22Rv1 (cell line): ENCODE measurements around the gene PKP2.

Experiments used
- H3K27ac ChIP-seq: fragments of 450-650 bp; 2 replicates; pipeline ENCODE4 v1.5.1; 2017
- CTCF ChIP-seq: fragments of 450-650 bp; IDR thresholded peaks from 2 replicates; pipeline ENCODE4 v1.5.1; 2017; ENCODE audit warnings: mild to moderate bottlenecking
- ZFX ChIP-seq: fragments of 450-650 bp; IDR thresholded peaks from 2 replicates; pipeline ENCODE4 v1.6.1; 2017; ENCODE audit warnings: antibody characterized with exemption, borderline replicate concordance

PKP2 gene

GRCh38 chr12:32824596-32824995 lies 72.0 kb downstream of the PKP2 start:
- TF ChIP-seq CTCF: no peak
- no peak for TF ChIP-seq ZFX
- no peak overlapping the region for H3K27ac ChIP-seq

GRCh38 chr12:32822344-32822743 lies 74.2 kb downstream of the PKP2 start:
- no peak for TF ChIP-seq CTCF
- no peak for TF ChIP-seq ZFX
- H3K27ac ChIP-seq: no peak overlapping the region

- TF ChIP-seq CTCF (no peak), ZFX (no peak)
- no peak overlapping the region for H3K27ac ChIP-seq
Measured at GRCh38 chr12:32821710-32822109, 74.9 kb downstream of the PKP2 start.

GRCh38 chr12:32821293-32821692 lies 75.3 kb downstream of the PKP2 start:
- no peak overlapping the region for H3K27ac ChIP-seq
- TF ChIP-seq CTCF (no peak), ZFX (no peak)

- H3K27ac ChIP-seq: no peak overlapping the region
- no peak for TF ChIP-seq CTCF
- TF ChIP-seq ZFX: no peak
Measured at GRCh38 chr12:32820376-32820931, 76.1 kb downstream of the PKP2 start.

GRCh38 chr12:32819424-32819823 lies 77.2 kb downstream of the PKP2 start:
- TF ChIP-seq CTCF (no peak), ZFX (no peak)

GRCh38 chr12:32811686-32812392 lies 84.7 kb downstream of the PKP2 start:
- TF ChIP-seq ZFX (no peak), CTCF (no peak)
- no peak overlapping the region for H3K27ac ChIP-seq

More at GRCh38 chr12:32819424-32819823, 77.2 kb downstream of the PKP2 start:
- no peak overlapping the region for H3K27ac ChIP-seq
